SK-N-MC (cell line): Measurements from ENCODE around the gene PARP1.
"Not testable (repeated sequence)": the region's sequence is repeated elsewhere in the genome, so short reads cannot be mapped to it uniquely, and the experiment has no call there.

Experiments
- DNase-seq: peaks from one replicate; pipeline ENCODE4 v3.0.0-alpha.2; 2011; ENCODE audit warnings: low read depth, low spot score
- H3K27ac ChIP-seq: fragments of 200-600 bp; sonication (generic); 2 replicates; pipeline ENCODE4 v1.5.1; 2016; ENCODE audit warnings: mixed run types
- H3K36me3 ChIP-seq: fragments of 200-600 bp; sonication (generic); 2 replicates; pipeline ENCODE4 v1.6.1; 2017; ENCODE audit warnings: antibody characterized with exemption, low read length, mixed read lengths; ENCODE audit not compliant: insufficient read depth
- H3K4me3 ChIP-seq: fragments of 200-600 bp; sonication (generic); 2 replicates; pipeline ENCODE4 v1.5.1; 2016
- H3K9ac ChIP-seq: fragments of 200-600 bp; sonication (generic); 2 replicates; pipeline ENCODE4 v1.8.0; 2017; ENCODE audit warnings: mixed run types, mixed read lengths; ENCODE audit not compliant: insufficient read length
- H3K9me3 ChIP-seq: fragments of 200-600 bp; sonication (generic); 2 replicates; pipeline ENCODE4 v1.6.1; 2017; ENCODE audit warnings: low read depth, mild to moderate bottlenecking, antibody characterized with exemption, low read length, moderate library complexity, mixed read lengths
- EZH2 ChIP-seq: fragments of 200-600 bp; sonication (generic); IDR thresholded peaks from one replicate; pipeline ENCODE4 v1.6.1; 2017; ENCODE audit warnings: antibody characterized with exemption
- FOXP2 ChIP-seq: optimal IDR thresholded peaks from 2 replicates; pipeline ENCODE3; 2011; ENCODE audit warnings: mild to moderate bottlenecking, moderate library complexity; ENCODE audit not compliant: insufficient read depth; ENCODE audit errors: extremely low read length, control extremely low read depth
- POLR2AphosphoS5 ChIP-seq: IDR thresholded peaks from 2 replicates; pipeline ENCODE4 v1.6.1; 2012; ENCODE audit warnings: mild to moderate bottlenecking, low read depth, low read length, borderline replicate concordance

The PARP1 gene

GRCh38 chr1:226349801-226350518, 57.9 kb downstream of the PARP1 start:
- Histone ChIP-seq H3K27ac (peak overlapping the region; percentile 91), H3K4me3 (peak overlapping the region; percentile 51), H3K9ac (peak overlapping the region; percentile 63), H3K9me3 (no peaks in the 10 kb centered on the region), H3K36me3 (no peaks in the 10 kb centered on the region)
- DNase-seq: no peak
- TF ChIP-seq EZH2 (no peak), POLR2AphosphoS5 (peak; percentile 66), FOXP2 (peak; percentile 78)

- no peak for TF ChIP-seq EZH2
- no peak for TF ChIP-seq POLR2AphosphoS5
- no peak for TF ChIP-seq FOXP2
- DNase-seq: no peak
- Histone ChIP-seq H3K9ac (no peak overlapping the region), H3K9me3 (no peaks in the 10 kb centered on the region), H3K36me3 (no peaks in the 10 kb centered on the region), H3K27ac (no peak overlapping the region), H3K4me3 (no peak overlapping the region)
Observed at GRCh38 chr1:226349081-226349480, 58.8 kb downstream of the PARP1 start.

- Histone ChIP-seq H3K9ac (no peak overlapping the region), H3K9me3 (no peaks in the 10 kb centered on the region), H3K27ac (no peak overlapping the region)
Observed at GRCh38 chr1:226344441-226345259, 63.2 kb downstream of the PARP1 start.

GRCh38 chr1:226342656-226343055, 65.2 kb downstream of the PARP1 start:
- Histone ChIP-seq H3K36me3 (no peaks in the 10 kb centered on the region), H3K9ac (no peak overlapping the region), H3K4me3 (no peak overlapping the region), H3K9me3 (no peaks in the 10 kb centered on the region), H3K27ac (no peak overlapping the region)
- DNase-seq: no peak
- TF ChIP-seq EZH2 (no peak), FOXP2 (no peak), POLR2AphosphoS5 (no peak)

More at GRCh38 chr1:226344441-226345259, 63.2 kb downstream of the PARP1 start:
- DNase-seq: no peak
- Histone ChIP-seq H3K36me3 (no peaks in the 10 kb centered on the region), H3K4me3 (no peak overlapping the region)
- no peak for TF ChIP-seq FOXP2
- TF ChIP-seq POLR2AphosphoS5: no peak

GRCh38 chr1:226340111-226340510, 67.8 kb downstream of the PARP1 start:
- not testable (repeated sequence) for H3K4me3 ChIP-seq, H3K36me3 ChIP-seq, H3K9me3 ChIP-seq, H3K27ac ChIP-seq, H3K9ac ChIP-seq, DNase-seq

GRCh38 chr1:226337276-226337875, 70.5 kb downstream of the PARP1 start:
- Histone ChIP-seq H3K4me3 (no peak overlapping the region), H3K27ac (no peak overlapping the region), H3K9ac (no peak overlapping the region), H3K9me3 (no peaks in the 10 kb centered on the region), H3K36me3 (no peaks in the 10 kb centered on the region)
- TF ChIP-seq EZH2: no peak
- TF ChIP-seq FOXP2: no peak
- no peak for TF ChIP-seq POLR2AphosphoS5
- DNase-seq: no peak

- H3K9me3 ChIP-seq: no peaks in the 10 kb centered on the region
- H3K4me3 ChIP-seq: no peak overlapping the region
- H3K9ac ChIP-seq: no peak overlapping the region
- DNase-seq: no peak
- no peaks in the 10 kb centered on the region for H3K36me3 ChIP-seq
- TF ChIP-seq FOXP2 (no peak), EZH2 (no peak), POLR2AphosphoS5 (no peak)
- H3K27ac ChIP-seq: no peak overlapping the region
Observed at GRCh38 chr1:226335661-226336060, 72.2 kb downstream of the PARP1 start.

- H3K9ac ChIP-seq: no peak overlapping the region
- H3K27ac ChIP-seq: no peak overlapping the region
- no peak for DNase-seq
- H3K36me3 ChIP-seq: no peaks in the 10 kb centered on the region
- TF ChIP-seq FOXP2: no peak
- no peak for TF ChIP-seq EZH2
- TF ChIP-seq POLR2AphosphoS5: no peak
- peak overlapping the region; percentile 57 for H3K4me3 ChIP-seq
- no peaks in the 10 kb centered on the region for H3K9me3 ChIP-seq
Observed at GRCh38 chr1:226332947-226333346, 74.9 kb downstream of the PARP1 start.
